Right lobe of liver (tissue), 6 donors: Measurements from ENCODE around the gene GRID1. TPM values are rescaled to one million over a fixed set of nuclear protein-coding genes. Genes with fewer than 3 reads are reported as not detected.

Source experiments
- ATAC-seq, 4 donors: fragments of 200-7000 bp; cut with Tn5 transposase; one replicate each; pipeline ENCODE4 v1.9.1; 2020; ENCODE audit warnings: mild to moderate bottlenecking in 4 of 4, moderate library complexity in 4 of 4
- DNase-seq, 3 donors: peaks; one replicate each; pipeline ENCODE4 v3.0.0-alpha.2; 2020
- H3K27ac ChIP-seq, 3 donors: fragments of 200-600 bp; one replicate each; pipeline ENCODE4 v1.8.0; 2022
- H3K27me3 ChIP-seq, 2 donors: fragments of 200-600 bp; one replicate each; pipeline ENCODE4 v1.8.0; 2022
- H3K36me3 ChIP-seq, 4 donors: fragments of 200-600 bp; sonication (generic) in 1 of 4; one replicate each; pipeline versions ENCODE4 v1.5.1 to v1.8.0; 2017 to 2022; ENCODE audit warnings: control low read depth in 1 of 4
- H3K4me1 ChIP-seq, 4 donors: fragments of 200-600 bp; sonication (generic) in 1 of 4; one replicate each; pipeline versions ENCODE4 v1.5.1 to v1.8.0; 2017 to 2022; ENCODE audit warnings: control low read depth in 1 of 4
- H3K4me3 ChIP-seq, 3 donors: fragments of 200-600 bp; one replicate each; pipeline ENCODE4 v1.8.0; 2022
- H3K9me3 ChIP-seq, 4 donors: fragments of 200-600 bp; sonication (generic) in 1 of 4; one replicate each; pipeline versions ENCODE4 v1.5.1 to v1.8.0; 2017 to 2022; ENCODE audit warnings: control low read depth in 1 of 4
- CTCF ChIP-seq, 4 donors: fragments of 200-600 bp in 3 of 4; fragments of 450-650 bp in 1 of 4; IDR thresholded peaks; one replicate each; pipeline versions ENCODE4 v1.5.1 to v1.8.0; 2016 to 2022; ENCODE audit warnings: antibody characterized with exemption in 4 of 4, mild to moderate bottlenecking in 2 of 4
- POLR2A ChIP-seq: fragments of 450-650 bp; IDR thresholded peaks from one replicate; pipeline ENCODE4 v1.6.1; 2017; ENCODE audit warnings: antibody characterized with exemption, mild to moderate bottlenecking
- WGBS: methylation state at CpG from one replicate; pipeline ENCODE4 v1.1.6; 2018; ENCODE audit warnings: low coverage, low lambda C conversion rate; ENCODE audit not compliant: insufficient coverage; ENCODE audit errors: missing lambda C conversion rate; 5-methylcytosine and 5-hydroxymethylcytosine counted together
- intact Hi-C, 2 donors: fragments of 100-400 bp; cut with DNase I; formaldehyde crosslinking; loops; one replicate each; pipeline versions ENCODE4 v1.11.2 to v1.14.1; 2022
- total RNA-seq, 6 experiments: library from RNA; depleted of rRNA in 2 of 6; stranded (reverse); fragments of >200 nt in 2 of 6; fragmentation: NEBNext Ultra II Directional in 3 of 6; extraction: Animal tissue kit (Norgen Biotek cat#: 25700) in 3 of 6; gene quantifications; one replicate each; pipeline versions ENCODE4 v1.1.0 to v1.2.4, GENCODE V29; 2016 to 2023
- donor health status: DM: no; HTN: yes; CAD: no.
- donor health status: DM: no; HTN: no; CAD: no.
- donor health status: DM: no; HTN: no; CAD: no.
- donor health status: DM: no; HTN: yes; CAD: no.
- donor health status: DM: no; HTN: yes; CAD: no.

GRID1 gene
- total RNA-seq, 6 experiments from 2014 or later: 0.05 to 1.9 (median 0.81) TPM

DNA sequence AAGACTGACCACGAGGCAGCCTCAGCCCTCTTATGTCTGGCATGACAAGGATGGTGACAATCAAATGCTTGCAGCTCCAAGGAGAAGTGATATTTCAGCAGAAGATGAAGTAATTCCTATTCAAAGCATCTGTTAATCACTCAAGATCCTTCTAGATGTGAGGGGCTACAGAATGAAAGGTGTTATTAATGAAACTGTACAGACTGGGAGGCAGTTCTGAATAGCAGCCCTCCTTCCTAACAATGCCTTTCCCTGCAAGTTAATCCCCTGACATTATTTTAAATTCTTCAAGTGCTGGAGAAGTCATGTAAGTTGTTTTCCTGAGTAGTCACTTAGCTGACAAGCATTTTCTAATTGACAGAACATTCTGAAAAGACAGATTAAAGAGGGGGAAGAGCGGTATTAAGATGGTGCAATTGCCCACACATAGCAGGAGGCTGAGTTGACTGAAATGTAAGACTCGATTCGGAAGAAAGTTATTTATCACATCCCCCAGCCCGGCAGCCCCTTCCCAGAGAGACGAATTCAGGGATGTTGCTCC, 300.8 kb downstream of the GRID1 start:
- ATAC-seq (no peak), DNase-seq (no peak)
- intact Hi-C loops: no loop called here
- no peak overlapping the region for H3K4me3 ChIP-seq
- no peak overlapping the region for H3K27ac ChIP-seq
- no peaks in the 10 kb centered on the region for H3K9me3 ChIP-seq
- no peaks in the 10 kb centered on the region for H3K36me3 ChIP-seq
- H3K27me3 ChIP-seq: no peaks in the 10 kb centered on the region
- no peaks in the 10 kb centered on the region for H3K4me1 ChIP-seq
- no peak for TF ChIP-seq CTCF (IDR thresholded peaks at IDR 0.05)
- no peak for TF ChIP-seq POLR2A
- WGBS: 58% methylated on average over 2 of the region's 6 CpGs

- Histone ChIP-seq H3K27me3 (no peaks in the 10 kb centered on the region), H3K4me3 (no peak overlapping the region), H3K36me3 (no peaks in the 10 kb centered on the region), H3K9me3 (no peaks in the 10 kb centered on the region), H3K4me1 (no peaks in the 10 kb centered on the region), H3K27ac (no peak overlapping the region)
- DNase-seq (no peak), ATAC-seq (no peak)
- TF ChIP-seq POLR2A (no peak), CTCF (IDR thresholded peaks at IDR 0.05) (no peak)
- intact Hi-C loops: no loop called here
- WGBS: 75% methylated on average over 2 of the region's 5 CpGs
These were observed 301.5 kb downstream of the GRID1 start for GRCh38 chr10:86064931-86065662.

DNA sequence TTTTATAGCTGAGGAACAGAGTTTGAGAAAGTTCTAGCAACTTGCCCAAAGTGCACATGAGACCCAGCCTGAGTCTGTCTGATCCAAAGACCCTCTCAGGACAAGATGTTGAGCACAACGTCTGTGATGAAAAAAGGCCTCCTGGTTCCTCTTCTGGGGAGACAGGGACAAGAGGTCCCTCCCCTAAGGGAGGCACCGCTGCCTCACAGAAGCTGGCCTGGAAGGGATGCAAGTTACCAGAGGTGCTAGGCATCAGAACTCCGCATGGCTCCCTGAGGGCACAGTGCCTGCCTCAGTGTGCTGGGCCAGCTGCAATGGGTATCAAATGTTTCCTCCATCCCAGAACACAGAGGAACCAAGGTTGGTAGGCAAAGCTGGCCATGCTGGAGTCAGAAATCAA, 302.4 kb downstream of the GRID1 start:
- Histone ChIP-seq H3K9me3 (no peaks in the 10 kb centered on the region), H3K27me3 (no peaks in the 10 kb centered on the region), H3K27ac (no peak overlapping the region), H3K36me3 (no peaks in the 10 kb centered on the region), H3K4me1 (no peaks in the 10 kb centered on the region), H3K4me3 (no peak overlapping the region)
- intact Hi-C loops: no loop called here
- WGBS: 17% methylated on average over 2 of the region's 3 CpGs
- DNase-seq: no peak
- TF ChIP-seq POLR2A (no peak), CTCF (IDR thresholded peaks at IDR 0.05) (no peak)
- ATAC-seq: no peak

- no peaks in the 10 kb centered on the region for H3K4me1 ChIP-seq
- 38% methylated on average over 1 of the region's 1 CpG for WGBS
- no peak overlapping the region for H3K4me3 ChIP-seq
- no peaks in the 10 kb centered on the region for H3K9me3 ChIP-seq
- DNase-seq (no peak), ATAC-seq (no peak)
- no peaks in the 10 kb centered on the region for H3K27me3 ChIP-seq
- TF ChIP-seq POLR2A (no peak), CTCF (IDR thresholded peaks at IDR 0.05) (no peak)
- H3K27ac ChIP-seq: no peak overlapping the region
- intact Hi-C loops: no loop called here
- no peaks in the 10 kb centered on the region for H3K36me3 ChIP-seq
These were observed 303.3 kb downstream of the GRID1 start for GRCh38 chr10:86063341-86063740.
